ENCODE results near the gene USP40.

DNA sequence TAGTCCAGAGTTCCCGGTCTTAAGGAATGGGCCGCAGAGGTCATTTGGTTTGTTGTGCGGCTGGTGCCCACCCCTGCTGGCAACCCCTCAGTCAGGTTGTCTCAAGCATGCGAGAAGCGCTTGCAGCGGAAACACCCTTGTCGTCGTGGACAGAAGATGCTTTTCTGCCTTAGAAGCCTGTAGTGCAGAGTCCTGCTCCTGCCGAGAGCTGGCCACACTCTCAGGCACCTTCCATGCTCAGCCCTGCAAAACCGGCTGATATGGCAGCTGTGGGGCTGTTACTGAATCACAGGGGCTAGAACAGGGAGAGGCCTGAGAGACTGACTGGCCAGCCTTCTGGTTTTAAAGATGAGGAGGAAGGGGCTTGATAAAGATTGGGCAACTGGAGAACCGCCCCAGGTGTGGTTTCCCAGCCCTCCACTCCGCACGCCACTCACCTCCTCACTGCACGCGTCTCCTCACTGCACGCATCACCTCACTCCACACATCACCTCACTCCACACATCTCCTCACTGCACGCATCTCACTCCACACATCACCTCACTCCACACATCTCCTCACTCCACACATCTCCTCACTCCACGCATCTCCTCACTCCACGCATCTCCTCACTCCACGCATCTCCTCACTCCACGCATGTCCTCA lies 103.6 kb downstream of the USP40 start:
- no peak for TF ChIP-seq POLR2A (IDR thresholded peaks at IDR 0.05)
- TF ChIP-seq, protein P1, sequence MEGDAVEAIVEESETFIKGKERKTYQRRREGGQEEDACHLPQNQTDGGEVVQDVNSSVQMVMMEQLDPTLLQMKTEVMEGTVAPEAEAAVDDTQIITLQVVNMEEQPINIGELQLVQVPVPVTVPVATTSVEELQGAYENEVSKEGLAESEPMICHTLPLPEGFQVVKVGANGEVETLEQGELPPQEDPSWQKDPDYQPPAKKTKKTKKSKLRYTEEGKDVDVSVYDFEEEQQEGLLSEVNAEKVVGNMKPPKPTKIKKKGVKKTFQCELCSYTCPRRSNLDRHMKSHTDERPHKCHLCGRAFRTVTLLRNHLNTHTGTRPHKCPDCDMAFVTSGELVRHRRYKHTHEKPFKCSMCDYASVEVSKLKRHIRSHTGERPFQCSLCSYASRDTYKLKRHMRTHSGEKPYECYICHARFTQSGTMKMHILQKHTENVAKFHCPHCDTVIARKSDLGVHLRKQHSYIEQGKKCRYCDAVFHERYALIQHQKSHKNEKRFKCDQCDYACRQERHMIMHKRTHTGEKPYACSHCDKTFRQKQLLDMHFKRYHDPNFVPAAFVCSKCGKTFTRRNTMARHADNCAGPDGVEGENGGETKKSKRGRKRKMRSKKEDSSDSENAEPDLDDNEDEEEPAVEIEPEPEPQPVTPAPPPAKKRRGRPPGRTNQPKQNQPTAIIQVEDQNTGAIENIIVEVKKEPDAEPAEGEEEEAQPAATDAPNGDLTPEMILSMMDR (IDR thresholded peaks at IDR 0.05): no peak

All from thyroid gland (tissue), 4 donors.